ENCODE measurements around the gene BICDL2.

GRCh38 chr16:3020247-3020603, 16.5 kb downstream of the BICDL2 start, which contains the start of gene TNFRSF12A:
- TF ChIP-seq POLR2AphosphoS5 (IDR thresholded peaks at IDR 0.05; ENCODE audit: low read depth, low read length) (no peak), POLR2A (IDR thresholded peaks at IDR 0.05; ENCODE audit: low read depth, low read length) (no peak)
